Right lobe of liver (tissue), 6 donors: ENCODE results near the gene GALNT7. TPM values are rescaled to one million over a fixed set of nuclear protein-coding genes. Genes with fewer than 3 reads are reported as not detected.

ENCODE experiments used
- ATAC-seq, 4 donors: fragments of 200-7000 bp; cut with Tn5 transposase; one replicate each; pipeline ENCODE4 v1.9.1; 2020; ENCODE audit warnings: mild to moderate bottlenecking in 4 of 4, moderate library complexity in 4 of 4
- DNase-seq, 3 donors: peaks; one replicate each; pipeline ENCODE4 v3.0.0-alpha.2; 2020
- H3K27ac ChIP-seq, 3 donors: fragments of 200-600 bp; one replicate each; pipeline ENCODE4 v1.8.0; 2022
- H3K27me3 ChIP-seq, 2 donors: fragments of 200-600 bp; one replicate each; pipeline ENCODE4 v1.8.0; 2022
- H3K36me3 ChIP-seq, 4 donors: fragments of 200-600 bp; sonication (generic) in 1 of 4; one replicate each; pipeline versions ENCODE4 v1.5.1 to v1.8.0; 2017 to 2022; ENCODE audit warnings: control low read depth in 1 of 4
- H3K4me1 ChIP-seq, 4 donors: fragments of 200-600 bp; sonication (generic) in 1 of 4; one replicate each; pipeline versions ENCODE4 v1.5.1 to v1.8.0; 2017 to 2022; ENCODE audit warnings: control low read depth in 1 of 4
- H3K4me3 ChIP-seq, 3 donors: fragments of 200-600 bp; one replicate each; pipeline ENCODE4 v1.8.0; 2022
- H3K9me3 ChIP-seq, 4 donors: fragments of 200-600 bp; sonication (generic) in 1 of 4; one replicate each; pipeline versions ENCODE4 v1.5.1 to v1.8.0; 2017 to 2022; ENCODE audit warnings: control low read depth in 1 of 4
- CTCF ChIP-seq, 4 donors: fragments of 200-600 bp in 3 of 4; fragments of 450-650 bp in 1 of 4; IDR thresholded peaks; one replicate each; pipeline versions ENCODE4 v1.5.1 to v1.8.0; 2016 to 2022; ENCODE audit warnings: antibody characterized with exemption in 4 of 4, mild to moderate bottlenecking in 2 of 4
- POLR2A ChIP-seq: fragments of 450-650 bp; IDR thresholded peaks from one replicate; pipeline ENCODE4 v1.6.1; 2017; ENCODE audit warnings: antibody characterized with exemption, mild to moderate bottlenecking
- WGBS: methylation state at CpG from one replicate; pipeline ENCODE4 v1.1.6; 2018; ENCODE audit warnings: low coverage, low lambda C conversion rate; ENCODE audit not compliant: insufficient coverage; ENCODE audit errors: missing lambda C conversion rate; 5-methylcytosine and 5-hydroxymethylcytosine counted together
- intact Hi-C, 2 donors: fragments of 100-400 bp; cut with DNase I; formaldehyde crosslinking; loops; one replicate each; pipeline versions ENCODE4 v1.11.2 to v1.14.1; 2022
- total RNA-seq, 6 experiments: library from RNA; depleted of rRNA in 2 of 6; stranded (reverse); fragments of >200 nt in 2 of 6; fragmentation: NEBNext Ultra II Directional in 3 of 6; extraction: Animal tissue kit (Norgen Biotek cat#: 25700) in 3 of 6; gene quantifications; one replicate each; pipeline versions ENCODE4 v1.1.0 to v1.2.4, GENCODE V29; 2016 to 2023
- donor health status: DM: no; HTN: yes; CAD: no.
- donor health status: DM: no; HTN: no; CAD: no.
- donor health status: DM: no; HTN: no; CAD: no.
- donor health status: DM: no; HTN: yes; CAD: no.
- donor health status: DM: no; HTN: yes; CAD: no.

GALNT7 gene
- total RNA-seq, 6 experiments from 2014 or later = 0.62 to 2.2 (median 1.4) TPM

GRCh38 chr4:173318240-173318639 is 149.6 kb downstream of the GALNT7 start:
- H3K27ac ChIP-seq = no peak overlapping the region
- TF ChIP-seq POLR2A = no peak
- no peak for TF ChIP-seq CTCF (IDR thresholded peaks at IDR 0.05)
- no peaks in the 10 kb centered on the region for H3K9me3 ChIP-seq
- intact Hi-C loops = no loop called here
- ATAC-seq = no peak
- H3K4me1 ChIP-seq = peaks cover 0 to 5% (median 0%) of the 10 kb centered on the region in 4 donors
- H3K4me3 ChIP-seq = no peak overlapping the region
- H3K27me3 ChIP-seq = no peaks in the 10 kb centered on the region
- no peak for DNase-seq
- no peaks in the 10 kb centered on the region for H3K36me3 ChIP-seq

GRCh38 chr4:173318648-173319211 is 150.1 kb downstream of the GALNT7 start:
- TF ChIP-seq POLR2A (no peak), CTCF (IDR thresholded peaks at IDR 0.05) (peak; percentile 38 to 52 (median 48))
- H3K4me1 ChIP-seq = peaks cover 0 to 5% (median 0%) of the 10 kb centered on the region in 4 donors
- intact Hi-C loops = no loop called here
- DNase-seq (no peak), ATAC-seq (peak; percentile 53 to 82 (median 70))
- H3K27ac ChIP-seq = no peak overlapping the region
- H3K9me3 ChIP-seq = no peaks in the 10 kb centered on the region
- H3K4me3 ChIP-seq = no peak overlapping the region
- no peaks in the 10 kb centered on the region for H3K36me3 ChIP-seq
- WGBS = 11% methylated on average over 3 of the region's 3 CpGs
- no peaks in the 10 kb centered on the region for H3K27me3 ChIP-seq

- Histone ChIP-seq H3K36me3 (no peaks in the 10 kb centered on the region), H3K4me1 (peaks cover 0 to 5% (median 0%) of the 10 kb centered on the region in 4 donors), H3K27me3 (no peaks in the 10 kb centered on the region), H3K9me3 (no peaks in the 10 kb centered on the region), H3K27ac (no peak overlapping the region), H3K4me3 (no peak overlapping the region)
- intact Hi-C loops = loop anchor here (5.0 to 10.0 kb wide), 2 partner anchors 95 to 98 kb away; no protein-coding TSS in a partner anchor
- 49% methylated on average over 2 of the region's 2 CpGs for WGBS
- ATAC-seq (peak in 1 of 4 donors; percentile 29), DNase-seq (no peak)
- TF ChIP-seq POLR2A (no peak), CTCF (IDR thresholded peaks at IDR 0.05) (no peak)
Observed at GRCh38 chr4:173319696-173320095, 151.1 kb downstream of the GALNT7 start.

- H3K27ac ChIP-seq = no peak overlapping the region
- intact Hi-C loops = loop anchor here in 1 of 2 donors (10.0 kb wide), 1 partner anchor 90 kb away; no protein-coding TSS in a partner anchor
- no peaks in the 10 kb centered on the region for H3K9me3 ChIP-seq
- DNase-seq (no peak), ATAC-seq (no peak)
- no peak for TF ChIP-seq CTCF (IDR thresholded peaks at IDR 0.05)
- 80% methylated on average over 3 of the region's 5 CpGs for WGBS
- H3K4me1 ChIP-seq = no peaks in the 10 kb centered on the region
- no peaks in the 10 kb centered on the region for H3K27me3 ChIP-seq
- peaks cover 0 to 2% (median 0%) of the 10 kb centered on the region in 4 donors for H3K36me3 ChIP-seq
- no peak overlapping the region for H3K4me3 ChIP-seq
Observed at GRCh38 chr4:173325007-173325736, 156.6 kb downstream of the GALNT7 start.
